Erythroblast (primary cell): ENCODE data around the gene LDLRAD4.

ENCODE experiments used
- GATA1 ChIP-seq: IDR thresholded peaks from 2 replicates; pipeline ENCODE4 v1.6.1; 2011; ENCODE audit warnings: low read depth, mild to moderate bottlenecking, control low read depth, low read length, moderate library complexity
- POLR2A ChIP-seq: IDR thresholded peaks from 2 replicates; pipeline ENCODE4 v1.6.1; 2011; ENCODE audit warnings: mild to moderate bottlenecking, low read length

DNA sequence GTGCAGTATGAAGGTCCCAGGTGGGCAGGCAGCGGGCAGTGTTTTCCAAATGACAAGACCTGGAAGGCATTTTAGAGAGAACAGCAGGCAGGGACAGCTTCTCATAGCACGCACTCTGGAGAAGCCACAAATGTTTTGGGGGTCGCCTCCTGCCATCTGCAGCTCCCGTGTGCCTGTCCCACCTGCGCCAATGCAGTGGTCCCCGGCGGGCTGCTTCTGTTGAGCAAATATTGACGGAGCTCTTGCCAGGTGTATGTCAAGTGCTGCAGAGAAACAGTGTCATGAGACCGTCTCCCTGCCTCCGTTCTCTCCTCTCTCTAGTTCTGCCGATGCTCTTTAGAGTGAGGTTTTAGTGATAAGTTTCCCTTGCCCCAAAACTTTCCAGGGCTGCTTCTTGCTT, 174.8 kb downstream of the LDLRAD4 start:
- no peak for TF ChIP-seq POLR2A
- no peak for TF ChIP-seq GATA1
